ENCODE data around the gene GPR108.

The GPR108 gene

GRCh38 chr19:6739390-6739882 lies 2.1 kb upstream of the GPR108 start, which contains the start of gene TRIP10:
TRIP10 (plus strand) TSS chr19:6739680; CDS start chr19:6739762, 82 bp downstream.
- intact Hi-C loops (cut with DNase I) = loop anchor here (5.0 kb wide), 1 partner anchor 212 kb away; no protein-coding TSS in a partner anchor
- DNase-seq = peak; percentile 35 to 96 (median 71)

GRCh38 chr19:6738787-6739389 lies 1.5 kb upstream of the GPR108 start:
- intact Hi-C loops (cut with DNase I) = loop anchor here (1.0 to 5.0 kb wide), 2 partner anchors 124 to 212 kb away; no protein-coding TSS in a partner anchor
- peak in 2 of 10 donors; percentile 74 to 85 for DNase-seq

- peak in 8 of 10 donors; percentile 57 to 95 (median 68) for DNase-seq
- intact Hi-C loops (cut with DNase I) = loop anchor here (1.0 to 5.0 kb wide), 2 partner anchors 125 to 211 kb away; no protein-coding TSS in a partner anchor
These were observed 750 bp upstream of the GPR108 start for GRCh38 chr19:6737873-6738786.

- DNase-seq = no peak
These were observed 480 bp downstream of the GPR108 start for GRCh38 chr19:6736917-6737283.

GRCh38 chr19:6736169-6736916 lies 1.0 kb downstream of the GPR108 start:
- peak; percentile 35 to 95 (median 58) for DNase-seq
- intact Hi-C loops (cut with DNase I) = loop anchor here (5.0 kb wide), 1 partner anchor 209 kb away; no protein-coding TSS in a partner anchor

More at GRCh38 chr19:6736917-6737283, 480 bp downstream of the GPR108 start:
- intact Hi-C loops (cut with DNase I) = loop anchor here (5.0 kb wide), 1 partner anchor 210 kb away; no protein-coding TSS in a partner anchor

GRCh38 chr19:6735181-6735911 lies 2.0 kb downstream of the GPR108 start:
- intact Hi-C loops (cut with DNase I) = loop anchor here (5.0 kb wide), 1 partner anchor 208 kb away; no protein-coding TSS in a partner anchor
- peak in 2 of 10 donors; percentile 16 to 71 for DNase-seq

- intact Hi-C loops (cut with DNase I) = no loop called here
- peak in 3 of 10 donors; percentile 24 to 67 (median 39) for DNase-seq
These were observed 3.2 kb downstream of the GPR108 start for GRCh38 chr19:6734096-6734696.

- intact Hi-C loops (cut with DNase I) = no loop called here
- DNase-seq = peak in 2 of 10 donors; percentile 45 to 60
These were observed 3.9 kb downstream of the GPR108 start for GRCh38 chr19:6733338-6734095.

GRCh38 chr19:6732803-6733337 lies 4.5 kb downstream of the GPR108 start:
- intact Hi-C loops (cut with DNase I) = no loop called here
- peak in 2 of 10 donors; percentile 47 to 59 for DNase-seq

- DNase-seq = peak in 2 of 10 donors; percentile 55 to 62
- intact Hi-C loops (cut with DNase I) = no loop called here
These were observed 5.6 kb downstream of the GPR108 start for GRCh38 chr19:6731822-6732221.

- intact Hi-C loops (cut with DNase I) = no loop called here
- peak in 2 of 10 donors; percentile 12 to 76 for DNase-seq
These were observed 6.3 kb downstream of the GPR108 start for GRCh38 chr19:6730941-6731670.

- DNase-seq = peak in 6 of 10 donors; percentile 27 to 93 (median 50)
- intact Hi-C loops (cut with DNase I) = no loop called here
These were observed 7.1 kb downstream of the GPR108 start for GRCh38 chr19:6730153-6730804.

- DNase-seq = peak in 1 of 10 donors; percentile 65
- intact Hi-C loops (cut with DNase I) = no loop called here
These were observed 7.7 kb downstream of the GPR108 start for GRCh38 chr19:6729573-6730152.

- intact Hi-C loops (cut with DNase I) = no loop called here
- DNase-seq = peak in 2 of 10 donors; percentile 29 to 77
These were observed 9.0 kb downstream of the GPR108 start for GRCh38 chr19:6728346-6728745.

GRCh38 chr19:6725513-6726231 lies 11.7 kb downstream of the GPR108 start:
- intact Hi-C loops (cut with DNase I) = no loop called here
- peak in 1 of 10 donors; percentile 56 for DNase-seq

Data from posterior cingulate gyrus (tissue), 11 donors.